ENCODE results near the gene PDLIM4.

DNA sequence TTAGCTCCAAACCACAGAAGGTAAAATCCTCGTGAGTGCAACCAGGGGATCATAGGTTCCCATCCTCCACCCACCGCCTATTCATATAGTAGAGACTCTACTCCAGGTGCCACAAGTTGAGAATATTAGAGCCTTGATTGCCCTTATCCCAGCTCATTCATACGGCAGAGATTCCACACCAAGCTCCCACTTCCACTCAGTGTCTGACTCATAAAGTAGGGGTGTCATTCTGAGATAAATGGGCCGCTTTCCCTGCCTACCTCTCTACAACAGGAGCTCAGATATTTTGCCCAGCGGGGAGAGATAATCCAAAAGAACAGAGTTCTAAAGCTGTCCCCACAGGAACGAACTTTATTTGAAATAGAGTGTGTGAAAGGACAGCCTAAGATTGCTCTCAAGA lies 46.1 kb downstream of the PDLIM4 start:
- no peak for TF ChIP-seq ZNF274 (IDR thresholded peaks at IDR 0.05; ENCODE audit: low read depth, low read length)
- TF ChIP-seq SUZ12 (IDR thresholded peaks at IDR 0.05; ENCODE audit: extremely low read depth, insufficient read depth, insufficient read length): no peak

Data from NT2/D1 (cell line).